T-helper 17 cell (primary cell): Measurements from ENCODE around the gene CCDC116. TPM values are rescaled to one million over a fixed set of nuclear protein-coding genes. Genes with fewer than 3 reads are reported as not detected.
"Not testable (repeated sequence)": the region's sequence is repeated elsewhere in the genome, so short reads cannot be mapped to it uniquely, and the experiment has no call there.

Source experiments
- ATAC-seq: fragments of 150-1000 bp; cut with Tn5 transposase; 2 replicates; pipeline ENCODE4 v1.10.0; 2021; ENCODE audit warnings: mild to moderate bottlenecking, moderate library complexity
- DNase-seq, 3 donors: peaks; one replicate each; pipeline versions ENCODE4 v3.0.0 to v3.0.0-alpha.2; 2020 to 2021
- H3K9me3 ChIP-seq: one replicate; pipeline ENCODE4 v1.7.0; 2013; ENCODE audit warnings: low read length, mild to moderate bottlenecking; ENCODE audit not compliant: control insufficient read depth, poor library complexity, severe bottlenecking
- H3K27ac Mint-ChIP-seq: one replicate; pipeline ENCODE4 v1.8.0; 2022; ENCODE audit warnings: mild to moderate bottlenecking, moderate library complexity, mixed read lengths
- H3K27me3 Mint-ChIP-seq: one replicate; pipeline ENCODE4 v1.8.0; 2022; ENCODE audit warnings: mixed read lengths
- H3K36me3 Mint-ChIP-seq: one replicate; pipeline ENCODE4 v1.8.0; 2022; ENCODE audit warnings: low read depth, mixed read lengths
- H3K4me1 Mint-ChIP-seq: one replicate; pipeline ENCODE4 v1.8.0; 2022; ENCODE audit warnings: mild to moderate bottlenecking, mixed read lengths
- H3K4me3 Mint-ChIP-seq: one replicate; pipeline ENCODE4 v1.8.0; 2022; ENCODE audit warnings: mild to moderate bottlenecking, moderate library complexity, mixed read lengths
- total RNA-seq, 4 donors: library from RNA in 2 of 4; stranded (reverse) in 2 of 4; gene quantifications; one replicate each; pipeline ENCODE4 v1.2.3 and lab custom pipeline; 2022 to 2026

CCDC116 gene
- total RNA-seq, 2 donors from 2014 or later: 0.13 TPM; not detected in 1

DNA sequence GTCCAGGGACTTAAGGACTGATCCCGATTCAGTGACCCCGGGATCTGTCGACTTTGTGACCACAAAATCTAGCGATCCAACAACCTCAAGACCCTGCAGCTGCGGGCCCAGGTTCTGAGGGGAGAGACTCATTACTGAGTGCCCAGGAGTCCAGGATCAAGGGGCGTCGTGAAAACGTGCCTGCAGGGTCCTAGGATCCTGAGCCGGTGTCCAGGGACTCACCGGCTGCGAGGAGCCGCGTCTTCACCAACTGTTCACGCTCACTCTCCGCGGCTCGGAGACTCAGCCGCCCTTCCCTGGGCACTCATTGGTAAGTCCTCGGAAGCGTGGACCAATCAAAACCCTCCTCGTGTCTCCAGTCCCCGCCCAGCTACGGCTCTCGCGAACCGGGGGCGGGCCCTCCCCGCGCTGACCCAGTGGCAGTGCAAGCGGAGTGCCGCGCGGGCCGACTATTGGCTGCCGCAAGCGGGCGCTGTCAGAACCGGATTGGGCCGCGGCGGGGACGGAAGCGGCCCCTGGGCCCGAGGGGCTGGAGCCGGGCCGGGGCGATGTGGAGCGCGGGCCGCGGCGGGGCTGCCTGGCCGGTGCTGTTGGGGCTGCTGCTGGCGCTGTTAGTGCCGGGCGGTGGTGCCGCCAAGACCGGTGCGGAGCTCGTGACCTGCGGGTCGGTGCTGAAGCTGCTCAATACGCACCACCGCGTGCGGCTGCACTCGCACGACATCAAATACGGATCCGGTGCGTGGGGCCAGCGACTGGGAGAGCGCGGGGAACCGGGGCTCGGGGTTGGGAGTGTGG is 9.4 kb downstream of the CCDC116 start, which contains the start of gene SDF2L1:
SDF2L1 (plus strand) TSS at position 514 of the 795 bp plus-strand sequence; CDS start at position 549, 35 bp downstream.
- no peaks in the 10 kb centered on the region for H3K9me3 ChIP-seq
- ATAC-seq (peak; percentile 98), DNase-seq (peak; percentile 97 to 98 (median 97))
- peak within 1 kb of the TSS; percentile 94 for H3K27ac Mint-ChIP-seq
- H3K27me3 Mint-ChIP-seq: no peaks in the 10 kb centered on the region
- H3K4me1 Mint-ChIP-seq: peaks cover 23% of the 10 kb centered on the region
- H3K4me3 Mint-ChIP-seq: peak within 1 kb of the TSS; percentile 89
- H3K36me3 Mint-ChIP-seq: peaks cover 2% of the 10 kb centered on the region

DNA sequence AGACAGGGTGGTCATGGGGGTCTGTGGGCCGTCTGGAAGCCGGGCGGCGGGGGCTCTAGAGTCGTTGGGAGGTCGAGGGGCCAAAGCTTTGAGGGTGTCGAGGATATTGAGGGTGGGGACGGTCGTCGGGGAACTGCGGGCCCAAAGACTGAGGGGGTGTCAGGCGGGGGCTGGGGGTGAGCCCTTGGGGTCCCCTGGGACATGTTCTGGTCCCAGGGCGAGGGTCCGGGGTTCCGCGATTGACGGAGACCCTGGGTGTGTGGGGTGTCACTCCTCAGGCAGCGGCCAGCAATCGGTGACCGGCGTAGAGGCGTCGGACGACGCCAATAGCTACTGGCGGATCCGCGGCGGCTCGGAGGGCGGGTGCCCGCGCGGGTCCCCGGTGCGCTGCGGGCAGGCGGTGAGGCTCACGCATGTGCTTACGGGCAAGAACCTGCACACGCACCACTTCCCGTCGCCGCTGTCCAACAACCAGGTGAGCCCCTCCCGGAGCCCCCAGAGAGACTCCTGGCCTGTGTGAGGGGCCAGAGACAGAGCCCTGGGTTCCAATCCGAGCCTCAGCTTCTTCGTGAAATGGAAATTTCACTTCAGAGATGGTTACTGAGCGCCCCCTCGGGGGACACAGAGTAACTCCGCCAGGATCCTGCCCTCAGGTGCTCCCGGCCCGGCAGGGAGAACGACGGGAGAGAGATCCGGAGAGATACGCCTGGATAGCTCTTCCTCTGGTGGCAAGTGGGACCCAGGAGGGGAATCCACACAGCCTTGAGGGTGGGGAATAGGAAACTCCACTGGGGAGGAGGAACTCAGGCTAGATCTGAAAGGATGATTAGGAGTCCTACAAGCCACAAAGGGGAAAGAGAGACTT is 10.3 kb downstream of the CCDC116 start:
- Mint-ChIP-seq H3K4me3 (peak overlapping the region; percentile 89), H3K36me3 (peaks cover 2% of the 10 kb centered on the region), H3K27me3 (no peaks in the 10 kb centered on the region), H3K4me1 (peaks cover 23% of the 10 kb centered on the region), H3K27ac (peak overlapping the region; percentile 94)
- peak; percentile 31 to 34 (median 32) for DNase-seq
- no peaks in the 10 kb centered on the region for H3K9me3 ChIP-seq
- no peak for ATAC-seq

DNA sequence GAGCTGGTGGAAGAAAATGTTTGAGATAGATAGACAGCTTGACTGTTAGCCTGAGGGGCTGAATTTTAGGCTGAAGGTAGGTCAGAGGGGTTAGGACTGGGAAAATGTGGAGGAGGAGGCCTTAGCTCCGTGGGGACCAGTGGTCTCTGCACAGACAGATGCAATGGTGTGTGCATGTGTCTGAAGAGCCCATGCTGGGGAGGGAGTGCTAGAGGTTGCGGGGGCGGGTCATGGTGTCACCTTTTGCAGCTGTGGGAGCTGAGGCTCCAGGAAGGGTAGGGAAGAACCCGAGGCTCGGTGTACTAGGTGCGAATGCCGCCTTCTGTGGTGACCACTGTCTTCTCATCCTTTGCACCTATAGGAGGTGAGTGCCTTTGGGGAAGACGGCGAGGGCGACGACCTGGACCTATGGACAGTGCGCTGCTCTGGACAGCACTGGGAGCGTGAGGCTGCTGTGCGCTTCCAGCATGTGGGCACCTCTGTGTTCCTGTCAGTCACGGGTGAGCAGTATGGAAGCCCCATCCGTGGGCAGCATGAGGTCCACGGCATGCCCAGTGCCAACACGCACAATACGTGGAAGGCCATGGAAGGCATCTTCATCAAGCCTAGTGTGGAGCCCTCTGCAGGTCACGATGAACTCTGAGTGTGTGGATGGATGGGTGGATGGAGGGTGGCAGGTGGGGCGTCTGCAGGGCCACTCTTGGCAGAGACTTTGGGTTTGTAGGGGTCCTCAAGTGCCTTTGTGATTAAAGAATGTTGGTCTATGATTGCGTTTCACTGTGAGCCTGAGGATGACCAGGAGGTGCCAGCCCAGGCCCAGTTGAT is 11.2 kb downstream of the CCDC116 start:
- ATAC-seq: no peak
- Mint-ChIP-seq H3K4me3 (peak overlapping the region; percentile 89), H3K27ac (peak overlapping the region; percentile 94), H3K27me3 (no peaks in the 10 kb centered on the region), H3K4me1 (peaks cover 23% of the 10 kb centered on the region), H3K36me3 (peaks cover 2% of the 10 kb centered on the region)
- DNase-seq: no peak
- H3K9me3 ChIP-seq: no peaks in the 10 kb centered on the region

DNA sequence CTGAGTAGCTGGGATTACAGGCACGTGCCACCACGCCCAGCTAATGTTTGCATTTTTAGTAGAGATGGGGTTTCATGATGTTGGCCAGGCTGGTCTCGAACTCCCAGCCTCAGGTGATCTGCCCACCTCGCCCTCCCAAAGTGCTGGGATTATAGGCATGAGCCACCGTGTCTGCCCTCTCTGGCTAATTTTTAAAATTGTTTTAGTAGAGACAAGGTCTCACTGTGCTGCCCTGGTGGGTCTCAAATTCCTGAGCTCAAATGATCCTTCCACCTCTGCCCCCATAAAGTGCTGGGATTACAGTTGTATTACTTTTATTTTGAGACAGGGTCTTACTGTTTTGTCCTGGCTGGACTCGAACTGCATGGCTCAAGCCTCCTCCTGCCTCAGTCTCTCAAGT is 13.0 kb downstream of the CCDC116 start:
- H3K27me3 Mint-ChIP-seq, ATAC-seq, H3K9me3 ChIP-seq, H3K27ac Mint-ChIP-seq, H3K36me3 Mint-ChIP-seq, H3K4me3 Mint-ChIP-seq, DNase-seq: not testable (repeated sequence)
- peaks cover 25% of the 10 kb centered on the region for H3K4me1 Mint-ChIP-seq

DNA sequence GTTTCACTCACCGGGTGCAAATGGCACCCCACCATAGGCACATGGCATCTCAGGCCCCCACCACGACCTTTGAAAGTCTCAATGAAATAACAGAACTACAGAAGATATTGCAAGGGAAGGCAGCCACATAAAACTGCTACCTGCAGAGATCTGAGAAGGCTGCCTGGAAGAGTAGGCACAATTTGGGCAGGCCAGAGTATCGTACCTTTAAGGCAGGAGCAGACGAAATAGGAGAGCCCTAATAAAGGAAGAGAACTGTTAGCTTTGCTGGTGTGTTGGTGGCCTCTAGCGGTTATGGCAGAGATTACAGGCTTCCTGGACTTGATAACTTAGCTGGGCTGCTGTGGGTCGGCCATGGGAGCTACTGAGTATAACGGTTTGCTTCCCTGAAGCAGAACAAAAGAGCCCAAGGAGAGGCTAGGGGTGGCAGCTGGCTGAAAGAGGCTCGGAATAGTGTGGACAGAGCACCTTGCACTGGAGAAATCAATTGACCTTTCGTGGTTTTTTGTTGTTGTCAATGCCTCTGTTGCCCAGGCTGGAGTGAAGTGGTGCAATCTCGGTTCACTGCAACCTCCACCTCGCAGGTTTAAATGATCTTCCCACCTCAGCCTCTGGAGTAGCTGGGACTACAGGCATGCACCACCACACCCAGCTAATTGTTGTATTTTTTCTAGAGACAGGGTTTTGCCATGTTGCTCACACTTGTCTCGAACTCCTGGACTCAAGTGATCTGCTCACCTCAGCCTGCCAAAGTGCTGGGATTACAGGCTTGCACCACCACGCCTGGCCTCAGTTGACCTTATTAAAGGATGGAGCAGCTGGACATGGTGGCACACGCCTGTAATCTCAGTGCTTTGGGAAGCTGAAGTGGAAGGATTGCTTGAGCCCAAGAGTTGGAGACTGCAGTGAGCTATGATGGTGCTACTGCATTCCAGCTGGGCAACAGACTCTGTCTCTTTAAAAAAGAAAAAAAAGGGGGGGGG is 14.3 kb downstream of the CCDC116 start:
- H3K9me3 ChIP-seq: no peaks in the 10 kb centered on the region
- Mint-ChIP-seq H3K4me3 (no peak overlapping the region), H3K36me3 (peaks cover 2% of the 10 kb centered on the region), H3K27ac (no peak overlapping the region), H3K27me3 (no peaks in the 10 kb centered on the region), H3K4me1 (peaks cover 28% of the 10 kb centered on the region)
- ATAC-seq (peak; percentile 26), DNase-seq (peak; percentile 42 to 69 (median 62))

DNA sequence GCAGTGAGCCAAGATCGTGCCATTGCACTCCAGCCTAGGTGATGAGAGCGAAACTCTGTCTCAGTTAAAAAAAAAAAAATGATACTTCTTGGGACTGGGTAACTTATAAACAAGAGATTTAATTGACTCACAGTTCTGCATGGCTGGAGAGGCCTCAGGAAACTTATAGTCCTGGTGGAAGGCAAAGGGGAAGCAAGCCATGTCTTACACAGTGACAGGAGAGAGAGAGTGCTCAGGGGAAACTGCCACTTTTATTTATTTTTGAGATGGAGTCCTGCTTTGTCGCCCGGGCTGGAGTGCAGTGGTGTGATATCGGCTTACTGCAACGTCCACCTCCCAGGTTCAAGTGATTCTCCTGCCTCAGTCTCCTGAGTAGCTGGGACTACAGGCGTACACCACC is 17.7 kb downstream of the CCDC116 start:
- H3K27me3 Mint-ChIP-seq: no peaks in the 10 kb centered on the region
- peak overlapping the region; percentile 8 for H3K27ac Mint-ChIP-seq
- no peaks in the 10 kb centered on the region for H3K9me3 ChIP-seq
- ATAC-seq (no peak), DNase-seq (no peak)
- H3K4me3 Mint-ChIP-seq: peak overlapping the region; percentile 90
- peaks cover 20% of the 10 kb centered on the region for H3K4me1 Mint-ChIP-seq
- H3K36me3 Mint-ChIP-seq: peaks cover 2% of the 10 kb centered on the region

DNA sequence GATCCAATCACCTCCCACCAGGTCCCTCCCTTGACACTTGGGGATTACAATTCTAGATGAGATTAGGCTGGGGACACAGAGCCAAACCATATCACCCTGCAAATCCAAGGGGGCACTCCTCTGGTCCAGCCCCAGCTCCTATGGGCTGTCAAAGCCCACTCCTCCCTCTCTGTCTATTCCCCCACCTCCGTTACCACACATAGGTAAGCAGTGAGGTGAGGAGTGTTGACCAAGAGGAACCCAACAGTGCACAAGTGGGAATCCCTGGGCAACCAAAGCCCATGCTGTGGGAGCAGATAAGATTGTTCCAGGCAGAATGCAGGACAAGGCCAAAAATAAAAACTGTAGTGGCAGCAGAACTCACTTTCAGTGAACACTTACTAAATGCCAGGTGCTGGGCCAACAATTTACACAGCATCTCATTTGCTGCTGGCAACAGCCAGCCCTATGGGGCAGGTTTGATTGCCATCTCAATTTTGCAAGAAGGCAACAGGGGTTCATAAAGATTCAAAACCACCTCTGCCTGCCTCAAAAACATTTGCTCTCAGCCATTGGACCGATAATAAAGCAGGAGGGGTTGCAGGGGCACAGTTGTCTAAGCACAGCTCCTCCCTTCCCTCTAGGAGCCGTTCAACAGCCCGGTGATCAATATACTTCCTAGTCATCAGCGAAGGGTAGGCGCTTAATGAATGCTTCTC is 18.4 kb downstream of the CCDC116 start:
- H3K4me1 Mint-ChIP-seq: peaks cover 20% of the 10 kb centered on the region
- H3K27me3 Mint-ChIP-seq: no peaks in the 10 kb centered on the region
- no peaks in the 10 kb centered on the region for H3K9me3 ChIP-seq
- peak overlapping the region; percentile 57 for H3K27ac Mint-ChIP-seq
- ATAC-seq: no peak
- peaks cover 2% of the 10 kb centered on the region for H3K36me3 Mint-ChIP-seq
- DNase-seq: no peak
- H3K4me3 Mint-ChIP-seq: peak overlapping the region; percentile 90

DNA sequence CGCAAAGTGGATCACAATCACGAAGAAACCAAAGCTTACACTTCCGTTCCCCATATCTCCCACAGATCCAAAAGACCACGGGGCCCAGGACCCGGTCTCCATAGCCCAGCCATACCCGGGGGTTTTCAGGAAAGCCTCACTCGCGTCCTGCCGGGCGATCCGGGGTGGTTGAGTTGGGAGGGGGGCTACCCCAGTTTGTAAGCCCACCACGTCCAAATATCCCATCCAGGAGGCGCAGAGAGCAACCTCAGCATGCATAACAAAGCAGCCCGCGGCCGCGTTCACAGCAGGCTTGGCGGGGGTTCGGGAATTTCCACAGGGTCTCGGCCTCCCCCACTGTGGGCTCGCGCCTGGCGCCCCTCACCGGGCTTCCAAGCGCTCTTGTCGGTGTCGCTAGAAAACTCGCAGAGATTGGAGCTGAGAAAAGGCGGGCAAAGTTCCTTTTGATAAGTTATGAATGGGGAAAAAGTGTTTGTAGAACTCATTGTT is 19.0 kb downstream of the CCDC116 start:
- H3K36me3 Mint-ChIP-seq: peaks cover 2% of the 10 kb centered on the region
- DNase-seq: peak in 1 of 3 donors; percentile 30
- peak; percentile 40 for ATAC-seq
- peak overlapping the region; percentile 90 for H3K4me3 Mint-ChIP-seq
- H3K9me3 ChIP-seq: no peaks in the 10 kb centered on the region
- peaks cover 22% of the 10 kb centered on the region for H3K4me1 Mint-ChIP-seq
- H3K27ac Mint-ChIP-seq: peak overlapping the region; percentile 57
- H3K27me3 Mint-ChIP-seq: no peaks in the 10 kb centered on the region

DNA sequence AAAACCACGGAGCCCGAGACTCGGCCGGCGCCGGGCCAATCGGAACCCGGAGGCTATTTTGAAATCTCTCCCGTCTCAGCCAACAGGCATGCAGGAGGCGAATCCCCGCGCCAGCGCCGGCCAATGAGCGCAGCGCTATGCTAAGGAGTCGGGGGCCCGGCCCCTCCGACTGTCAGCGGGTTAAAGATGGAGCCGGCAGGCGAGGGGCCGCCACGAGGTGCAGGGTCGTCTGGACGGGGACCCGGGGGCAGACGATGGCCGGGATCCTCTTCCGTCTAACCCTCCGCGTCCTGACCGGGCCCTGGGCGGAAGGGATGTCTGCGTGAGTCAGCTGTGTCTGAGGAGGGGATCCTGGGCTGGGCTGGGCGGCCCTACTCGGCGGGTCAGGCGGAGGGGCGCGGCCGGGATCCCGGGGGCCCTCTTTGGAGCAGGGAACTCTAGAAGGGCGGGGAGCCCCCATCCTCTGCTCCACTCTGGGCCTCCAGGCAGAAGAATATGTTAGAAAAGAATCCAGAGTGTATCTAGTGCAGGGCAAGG is 19.5 kb downstream of the CCDC116 start:
- Mint-ChIP-seq H3K36me3 (no peaks in the 10 kb centered on the region), H3K4me1 (peaks cover 24% of the 10 kb centered on the region), H3K4me3 (peak overlapping the region; percentile 90), H3K27ac (peak overlapping the region; percentile 57), H3K27me3 (no peaks in the 10 kb centered on the region)
- no peaks in the 10 kb centered on the region for H3K9me3 ChIP-seq
- ATAC-seq (peak; percentile 99), DNase-seq (peak; percentile 68 to 77 (median 73))

DNA sequence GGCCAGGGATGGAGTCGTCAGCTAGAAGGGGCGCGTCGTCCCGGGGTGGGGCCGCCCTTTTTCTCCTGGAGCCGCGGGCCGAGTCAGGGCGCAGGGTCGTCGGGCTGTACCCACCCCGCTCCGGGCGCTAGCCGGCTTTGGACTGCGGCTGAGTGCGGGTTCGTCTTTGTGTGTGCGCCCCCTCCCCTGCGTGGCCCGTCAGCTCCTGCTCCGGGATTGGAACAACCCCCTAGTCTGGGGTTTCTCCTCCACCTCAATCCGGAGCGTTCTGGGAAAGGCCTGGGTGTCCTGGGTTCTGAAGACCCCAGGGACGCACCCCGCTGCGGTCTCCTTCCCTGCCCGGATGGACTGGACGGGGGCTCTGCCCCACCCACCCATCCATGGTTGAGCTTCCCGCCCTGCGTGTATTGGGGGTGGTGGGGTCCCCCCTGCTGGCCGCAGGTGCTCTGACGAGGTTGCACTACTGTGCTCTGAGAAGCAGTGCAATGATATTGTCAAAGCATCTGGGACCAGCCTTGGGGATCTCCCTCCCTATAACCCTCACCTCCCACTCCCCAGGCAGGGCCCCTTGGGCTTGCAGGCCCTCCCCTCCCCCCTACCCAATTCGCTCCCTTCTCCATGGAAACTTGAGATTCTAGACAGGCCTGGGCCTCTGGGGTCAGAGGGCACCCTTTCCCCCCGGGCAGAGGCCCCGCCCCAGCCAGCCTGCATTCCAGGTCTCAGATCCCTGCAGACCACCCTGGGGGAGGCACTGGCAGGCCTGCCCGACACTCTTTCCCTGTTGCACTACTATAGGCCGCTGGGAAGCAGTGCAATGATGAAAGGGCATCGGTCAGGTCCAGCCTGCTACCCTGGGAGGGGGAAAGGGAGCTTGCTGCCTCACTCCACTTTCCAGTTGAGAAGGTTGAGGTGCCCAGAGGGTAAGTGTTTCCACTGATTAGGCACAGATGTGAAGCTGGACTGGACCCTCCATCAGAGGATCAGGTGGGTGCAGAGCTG is 20.3 kb downstream of the CCDC116 start:
- H3K27me3 Mint-ChIP-seq: no peaks in the 10 kb centered on the region
- no peaks in the 10 kb centered on the region for H3K36me3 Mint-ChIP-seq
- H3K9me3 ChIP-seq: no peaks in the 10 kb centered on the region
- peak overlapping the region; percentile 2 for H3K27ac Mint-ChIP-seq
- ATAC-seq (no peak), DNase-seq (no peak)
- H3K4me1 Mint-ChIP-seq: peaks cover 27% of the 10 kb centered on the region
- peak overlapping the region; percentile 90 for H3K4me3 Mint-ChIP-seq
